Left lung (tissue), 10 donors: ENCODE results near the gene SOWAHB. TPM values are rescaled to one million over a fixed set of nuclear protein-coding genes. Genes with fewer than 3 reads are reported as not detected.

Experiments used
- ATAC-seq: fragments of 200-7000 bp; cut with Tn5 transposase; one replicate; pipeline ENCODE4 v1.9.1; 2020; ENCODE audit warnings: moderate library complexity
- DNase-seq, 4 donors: peaks; one replicate each; pipeline ENCODE4 v3.0.0-alpha.2; 2013 to 2020
- H3K27ac ChIP-seq, 2 donors: fragments of 200-600 bp; sonication (generic) in 1 of 2; one replicate each; pipeline versions ENCODE4 v1.5.0 to v1.8.0; 2020 to 2021
- H3K27me3 ChIP-seq, 2 donors: fragments of 200-600 bp; sonication (generic) in 1 of 2; one replicate each; pipeline versions ENCODE4 v1.5.0 to v1.8.0; 2020 to 2021
- H3K36me3 ChIP-seq, 2 donors: fragments of 200-600 bp; sonication (generic) in 1 of 2; one replicate each; pipeline versions ENCODE4 v1.5.0 to v1.8.0; 2020 to 2021
- H3K4me1 ChIP-seq, 2 donors: fragments of 200-600 bp; one replicate each; pipeline ENCODE4 v1.8.0; 2021
- H3K4me3 ChIP-seq, 2 donors: fragments of 200-600 bp; sonication (generic) in 1 of 2; one replicate each; pipeline versions ENCODE4 v1.5.0 to v1.8.0; 2020 to 2021; ENCODE audit warnings: mild to moderate bottlenecking in 1 of 2
- H3K9me3 ChIP-seq, 2 donors: fragments of 200-600 bp; sonication (generic) in 1 of 2; one replicate each; pipeline versions ENCODE4 v1.5.0 to v1.8.0; 2020 to 2021
- intact Hi-C, 2 donors: fragments of 100-400 bp; cut with DNase I; formaldehyde crosslinking; loops; one replicate each; pipeline versions ENCODE4 v1.11.2 to v1.14.2; 2022
- polyA plus RNA-seq, 6 donors: library from polyadenylated mRNA; unstranded; fragments of 120-200 nt; gene quantifications; one replicate each; pipeline ENCODE4 v1.2.1, GENCODE V29; 2013; ENCODE audit not compliant: insufficient read length in 6 of 6
- total RNA-seq, 2 donors: library from RNA; stranded (reverse); fragmentation: NEBNext Ultra II Directional; extraction: Animal tissue kit (Norgen Biotek cat#: 25700); gene quantifications; one replicate each; pipeline ENCODE4 v1.2.1, GENCODE V29; 2021
- TF ChIP-seq, protein P1 (sequence below), 2 donors: fragments of 200-600 bp; sonication (generic) in 1 of 2; IDR thresholded peaks; one replicate each; pipeline versions ENCODE4 v1.5.0 to v1.8.0; 2021; ENCODE audit warnings: antibody characterized with exemption in 2 of 2
- donor health status: DM: no; HTN: yes; CAD: no.
- donor health status: DM: no; HTN: no; CAD: no.

The SOWAHB gene
- total and polyA plus RNA-seq, 8 donors, result 2.5 to 6.3 (median 2.8) TPM

GRCh38 chr4:76867880-76868655 is 29.9 kb downstream of the SOWAHB start:
- Histone ChIP-seq H3K27me3 (no peaks in the 10 kb centered on the region), H3K4me3 (no peak overlapping the region), H3K36me3 (no peaks in the 10 kb centered on the region), H3K4me1 (no peaks in the 10 kb centered on the region), H3K9me3 (no peaks in the 10 kb centered on the region), H3K27ac (no peak overlapping the region)
- DNase-seq (no peak), ATAC-seq (no peak)
- TF ChIP-seq, protein P1, sequence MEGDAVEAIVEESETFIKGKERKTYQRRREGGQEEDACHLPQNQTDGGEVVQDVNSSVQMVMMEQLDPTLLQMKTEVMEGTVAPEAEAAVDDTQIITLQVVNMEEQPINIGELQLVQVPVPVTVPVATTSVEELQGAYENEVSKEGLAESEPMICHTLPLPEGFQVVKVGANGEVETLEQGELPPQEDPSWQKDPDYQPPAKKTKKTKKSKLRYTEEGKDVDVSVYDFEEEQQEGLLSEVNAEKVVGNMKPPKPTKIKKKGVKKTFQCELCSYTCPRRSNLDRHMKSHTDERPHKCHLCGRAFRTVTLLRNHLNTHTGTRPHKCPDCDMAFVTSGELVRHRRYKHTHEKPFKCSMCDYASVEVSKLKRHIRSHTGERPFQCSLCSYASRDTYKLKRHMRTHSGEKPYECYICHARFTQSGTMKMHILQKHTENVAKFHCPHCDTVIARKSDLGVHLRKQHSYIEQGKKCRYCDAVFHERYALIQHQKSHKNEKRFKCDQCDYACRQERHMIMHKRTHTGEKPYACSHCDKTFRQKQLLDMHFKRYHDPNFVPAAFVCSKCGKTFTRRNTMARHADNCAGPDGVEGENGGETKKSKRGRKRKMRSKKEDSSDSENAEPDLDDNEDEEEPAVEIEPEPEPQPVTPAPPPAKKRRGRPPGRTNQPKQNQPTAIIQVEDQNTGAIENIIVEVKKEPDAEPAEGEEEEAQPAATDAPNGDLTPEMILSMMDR (IDR thresholded peaks at IDR 0.05), result no peak
- intact Hi-C loops, result no loop called here

- Histone ChIP-seq H3K9me3 (no peaks in the 10 kb centered on the region), H3K36me3 (no peaks in the 10 kb centered on the region), H3K27ac (no peak overlapping the region), H3K4me3 (no peak overlapping the region), H3K27me3 (no peaks in the 10 kb centered on the region), H3K4me1 (no peaks in the 10 kb centered on the region)
- intact Hi-C loops, result no loop called here
- TF ChIP-seq, protein P1 (IDR thresholded peaks at IDR 0.05), result no peak
- DNase-seq (no peak), ATAC-seq (no peak)
Observed at GRCh38 chr4:76867377-76867776, 30.6 kb downstream of the SOWAHB start.

DNA sequence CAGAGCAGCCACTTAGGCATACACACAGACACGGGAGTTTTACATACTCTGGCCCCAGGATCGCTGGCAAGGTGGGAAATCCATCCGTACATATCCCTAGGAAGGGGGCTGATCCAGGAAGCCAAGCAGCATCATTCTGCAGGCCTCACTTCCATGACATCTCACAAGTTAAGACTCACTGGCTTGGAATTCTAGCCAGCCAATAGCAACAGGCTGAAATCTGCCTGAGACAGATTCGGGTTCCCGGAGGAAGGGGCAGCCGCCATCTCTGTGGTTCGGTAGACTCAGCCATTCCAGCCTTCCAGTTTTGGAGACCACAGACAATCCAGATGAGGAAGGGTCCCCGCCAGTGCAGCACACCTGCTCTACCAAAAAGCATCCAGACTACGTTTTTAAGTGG is 31.3 kb downstream of the SOWAHB start:
- intact Hi-C loops, result no loop called here
- Histone ChIP-seq H3K27ac (no peak overlapping the region), H3K36me3 (no peaks in the 10 kb centered on the region), H3K27me3 (no peaks in the 10 kb centered on the region), H3K4me3 (no peak overlapping the region), H3K9me3 (no peaks in the 10 kb centered on the region), H3K4me1 (no peaks in the 10 kb centered on the region)
- DNase-seq, result no peak
- TF ChIP-seq, protein P1 (IDR thresholded peaks at IDR 0.05), result no peak
- no peak for ATAC-seq

DNA sequence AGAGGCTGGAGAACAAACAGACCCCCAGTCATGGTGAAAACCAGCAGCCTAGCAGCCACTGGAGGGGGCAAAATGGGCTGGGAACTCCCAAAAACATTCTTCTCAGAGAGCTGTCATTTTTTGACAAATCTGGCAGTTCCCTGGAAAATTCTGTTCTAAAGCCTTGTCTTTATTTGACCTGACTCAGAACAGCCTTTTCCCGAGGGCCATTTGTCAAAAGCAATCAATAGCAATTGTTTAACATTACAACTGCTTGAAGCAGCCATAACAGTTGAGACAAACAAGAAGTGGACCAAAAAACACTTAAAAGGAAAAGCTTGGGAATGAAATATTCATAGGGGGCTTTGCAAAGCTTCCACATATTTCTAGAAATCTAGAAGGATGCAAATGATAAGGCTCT is 39.6 kb downstream of the SOWAHB start:
- intact Hi-C loops, result no loop called here
- no peaks in the 10 kb centered on the region for H3K36me3 ChIP-seq
- TF ChIP-seq, protein P1 (IDR thresholded peaks at IDR 0.05), result no peak
- H3K27ac ChIP-seq, result no peak overlapping the region
- no peaks in the 10 kb centered on the region for H3K9me3 ChIP-seq
- H3K4me3 ChIP-seq, result no peak overlapping the region
- H3K4me1 ChIP-seq, result peaks cover 0 to 10% of the 10 kb centered on the region in 2 donors
- H3K27me3 ChIP-seq, result no peaks in the 10 kb centered on the region
- no peak for ATAC-seq
- DNase-seq, result no peak

GRCh38 chr4:76857074-76857409 is 40.9 kb downstream of the SOWAHB start:
- Histone ChIP-seq H3K36me3 (no peaks in the 10 kb centered on the region), H3K27ac (no peak overlapping the region), H3K4me1 (peaks cover 0 to 10% of the 10 kb centered on the region in 2 donors), H3K9me3 (no peaks in the 10 kb centered on the region), H3K27me3 (no peaks in the 10 kb centered on the region), H3K4me3 (no peak overlapping the region)
- intact Hi-C loops, result no loop called here
- DNase-seq, result peak in 1 of 4 donors; percentile 11
- no peak for ATAC-seq
- TF ChIP-seq, protein P1 (IDR thresholded peaks at IDR 0.05), result no peak
